CD4-positive, alpha-beta T cell treated with Interleukin-10 for 1 hour (primary cell): ENCODE results near the gene MAML2.

Source experiments
- DNase-seq: peaks from one replicate; pipeline ENCODE4 v3.0.0-alpha.2; 2020

MAML2 gene

GRCh38 chr11:96316869-96317268 is 26.1 kb downstream of the MAML2 start:
- no peak for DNase-seq

GRCh38 chr11:96315476-96315875 is 27.5 kb downstream of the MAML2 start:
- no peak for DNase-seq

- no peak for DNase-seq
Measured at GRCh38 chr11:96314326-96315020, 28.5 kb downstream of the MAML2 start.

GRCh38 chr11:96313163-96313562 is 29.8 kb downstream of the MAML2 start:
- DNase-seq, result no peak

- no peak for DNase-seq
Measured at GRCh38 chr11:96311120-96311568, 31.9 kb downstream of the MAML2 start.

- no peak for DNase-seq
Measured at GRCh38 chr11:96310236-96310635, 32.8 kb downstream of the MAML2 start.

GRCh38 chr11:96309643-96310017 is 33.4 kb downstream of the MAML2 start:
- no peak for DNase-seq

- no peak for DNase-seq
Measured at GRCh38 chr11:96309016-96309642, 33.9 kb downstream of the MAML2 start.

GRCh38 chr11:96307776-96308140 is 35.2 kb downstream of the MAML2 start:
- DNase-seq, result no peak

- no peak for DNase-seq
Measured at GRCh38 chr11:96306933-96307775, 35.8 kb downstream of the MAML2 start.

GRCh38 chr11:96306600-96306932 is 36.4 kb downstream of the MAML2 start:
- DNase-seq, result no peak

GRCh38 chr11:96306071-96306470 is 36.9 kb downstream of the MAML2 start:
- DNase-seq, result no peak

GRCh38 chr11:96303980-96304379 is 39.0 kb downstream of the MAML2 start:
- DNase-seq, result no peak

GRCh38 chr11:96303064-96303463 is 39.9 kb downstream of the MAML2 start:
- no peak for DNase-seq

- DNase-seq, result no peak
Measured at GRCh38 chr11:96301818-96302217, 41.2 kb downstream of the MAML2 start.

- DNase-seq, result no peak
Measured at GRCh38 chr11:96299155-96299888, 43.7 kb downstream of the MAML2 start.

- DNase-seq, result no peak
Measured at GRCh38 chr11:96295369-96295768, 47.6 kb downstream of the MAML2 start.

GRCh38 chr11:96294289-96294688 is 48.7 kb downstream of the MAML2 start:
- no peak for DNase-seq

- DNase-seq, result peak; percentile 20
Measured at GRCh38 chr11:96293598-96294021, 49.4 kb downstream of the MAML2 start.

GRCh38 chr11:96293109-96293508 is 49.9 kb downstream of the MAML2 start:
- DNase-seq, result no peak

GRCh38 chr11:96292291-96293010 is 50.5 kb downstream of the MAML2 start:
- DNase-seq, result no peak

GRCh38 chr11:96290631-96291030 is 52.4 kb downstream of the MAML2 start:
- no peak for DNase-seq

GRCh38 chr11:96290031-96290430 is 53.0 kb downstream of the MAML2 start:
- no peak for DNase-seq
